SK-N-SH (cell line): ENCODE results near the gene MYL5.

ENCODE experiments used
- CHD2 ChIP-seq: fragments of 150-350 bp; IDR thresholded peaks from 2 replicates; pipeline ENCODE4 v1.6.1; 2018; ENCODE audit warnings: low read length; ENCODE audit not compliant: partially characterized antibody
- EP300 ChIP-seq, 2 experiments: IDR thresholded peaks; 2 replicates each; pipeline versions ENCODE4 v1.4.0 to v1.6.1; 2012; ENCODE audit warnings: borderline replicate concordance in 1 of 2, low read depth in 1 of 2, low read length in 1 of 2
- FOXJ3 ChIP-seq: sonication (generic); formaldehyde crosslinking; IDR thresholded peaks from 2 replicates; pipeline ENCODE4 v1.5.1; 2020; ENCODE audit warnings: mild to moderate bottlenecking, missing genetic modification reagents
- RFX5 ChIP-seq: IDR thresholded peaks from 2 replicates; pipeline ENCODE4 v1.6.1; 2012; ENCODE audit warnings: mild to moderate bottlenecking, improper control_type of control experiment, low read length
- TAF1 ChIP-seq: IDR thresholded peaks from 2 replicates; pipeline ENCODE4 v1.6.1; 2012; ENCODE audit warnings: low read depth, mild to moderate bottlenecking, low read length, moderate library complexity, borderline replicate concordance
- TF ChIP-seq, protein P1 (sequence below): IDR thresholded peaks from 2 replicates; pipeline ENCODE4 v1.6.1; 2012; ENCODE audit warnings: mild to moderate bottlenecking, low read depth, low read length, moderate library complexity
- TF ChIP-seq, protein P2 (sequence below): fragments of 200-600 bp; sonication (generic); IDR thresholded peaks from 2 replicates; pipeline ENCODE4 v1.6.1; 2017; ENCODE audit warnings: antibody characterized with exemption, mild to moderate bottlenecking, moderate library complexity

DNA sequence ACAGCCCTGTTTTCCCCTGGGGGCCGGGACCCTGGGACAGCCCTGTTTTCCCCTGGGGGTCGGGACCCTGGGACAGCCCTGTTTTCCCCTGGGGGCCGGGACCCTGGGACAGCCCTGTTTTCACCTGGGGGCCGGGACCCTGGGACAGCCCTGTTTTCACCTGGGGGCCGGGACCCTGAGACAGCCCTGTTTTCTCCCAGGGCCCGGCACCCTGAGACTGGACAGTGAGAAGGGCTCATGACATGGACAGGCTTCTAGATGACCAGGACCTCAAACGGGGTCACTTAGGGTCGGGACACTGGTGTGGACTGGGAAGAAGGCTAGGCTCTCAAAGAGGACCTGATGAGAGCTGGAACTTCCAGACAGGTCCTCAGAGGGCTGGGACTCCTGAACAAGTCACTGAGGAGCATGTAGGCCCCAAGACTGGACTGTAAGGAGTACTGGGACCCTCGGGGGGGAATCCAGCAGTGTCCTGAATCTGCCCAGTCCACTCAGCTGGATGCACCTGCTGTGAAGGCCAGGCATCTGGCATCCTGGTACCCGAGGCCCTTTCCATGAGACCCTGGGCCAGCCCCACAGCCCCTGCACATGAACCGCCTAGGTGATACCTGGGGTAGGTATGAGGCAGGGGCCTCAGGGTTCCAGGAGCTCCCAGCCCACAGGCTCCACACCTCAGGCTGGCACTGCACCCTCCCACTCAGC lies 33.7 kb downstream of the MYL5 start:
- TF ChIP-seq, protein P1, sequence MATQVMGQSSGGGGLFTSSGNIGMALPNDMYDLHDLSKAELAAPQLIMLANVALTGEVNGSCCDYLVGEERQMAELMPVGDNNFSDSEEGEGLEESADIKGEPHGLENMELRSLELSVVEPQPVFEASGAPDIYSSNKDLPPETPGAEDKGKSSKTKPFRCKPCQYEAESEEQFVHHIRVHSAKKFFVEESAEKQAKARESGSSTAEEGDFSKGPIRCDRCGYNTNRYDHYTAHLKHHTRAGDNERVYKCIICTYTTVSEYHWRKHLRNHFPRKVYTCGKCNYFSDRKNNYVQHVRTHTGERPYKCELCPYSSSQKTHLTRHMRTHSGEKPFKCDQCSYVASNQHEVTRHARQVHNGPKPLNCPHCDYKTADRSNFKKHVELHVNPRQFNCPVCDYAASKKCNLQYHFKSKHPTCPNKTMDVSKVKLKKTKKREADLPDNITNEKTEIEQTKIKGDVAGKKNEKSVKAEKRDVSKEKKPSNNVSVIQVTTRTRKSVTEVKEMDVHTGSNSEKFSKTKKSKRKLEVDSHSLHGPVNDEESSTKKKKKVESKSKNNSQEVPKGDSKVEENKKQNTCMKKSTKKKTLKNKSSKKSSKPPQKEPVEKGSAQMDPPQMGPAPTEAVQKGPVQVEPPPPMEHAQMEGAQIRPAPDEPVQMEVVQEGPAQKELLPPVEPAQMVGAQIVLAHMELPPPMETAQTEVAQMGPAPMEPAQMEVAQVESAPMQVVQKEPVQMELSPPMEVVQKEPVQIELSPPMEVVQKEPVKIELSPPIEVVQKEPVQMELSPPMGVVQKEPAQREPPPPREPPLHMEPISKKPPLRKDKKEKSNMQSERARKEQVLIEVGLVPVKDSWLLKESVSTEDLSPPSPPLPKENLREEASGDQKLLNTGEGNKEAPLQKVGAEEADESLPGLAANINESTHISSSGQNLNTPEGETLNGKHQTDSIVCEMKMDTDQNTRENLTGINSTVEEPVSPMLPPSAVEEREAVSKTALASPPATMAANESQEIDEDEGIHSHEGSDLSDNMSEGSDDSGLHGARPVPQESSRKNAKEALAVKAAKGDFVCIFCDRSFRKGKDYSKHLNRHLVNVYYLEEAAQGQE: no peak
- TF ChIP-seq CHD2: no peak
- TF ChIP-seq EP300 (IDR thresholded peaks at IDR 0.05; ENCODE audit: borderline replicate concordance in 1 of 2, low read depth in 1 of 2, low read length in 1 of 2): no peak
- TF ChIP-seq, protein P2, sequence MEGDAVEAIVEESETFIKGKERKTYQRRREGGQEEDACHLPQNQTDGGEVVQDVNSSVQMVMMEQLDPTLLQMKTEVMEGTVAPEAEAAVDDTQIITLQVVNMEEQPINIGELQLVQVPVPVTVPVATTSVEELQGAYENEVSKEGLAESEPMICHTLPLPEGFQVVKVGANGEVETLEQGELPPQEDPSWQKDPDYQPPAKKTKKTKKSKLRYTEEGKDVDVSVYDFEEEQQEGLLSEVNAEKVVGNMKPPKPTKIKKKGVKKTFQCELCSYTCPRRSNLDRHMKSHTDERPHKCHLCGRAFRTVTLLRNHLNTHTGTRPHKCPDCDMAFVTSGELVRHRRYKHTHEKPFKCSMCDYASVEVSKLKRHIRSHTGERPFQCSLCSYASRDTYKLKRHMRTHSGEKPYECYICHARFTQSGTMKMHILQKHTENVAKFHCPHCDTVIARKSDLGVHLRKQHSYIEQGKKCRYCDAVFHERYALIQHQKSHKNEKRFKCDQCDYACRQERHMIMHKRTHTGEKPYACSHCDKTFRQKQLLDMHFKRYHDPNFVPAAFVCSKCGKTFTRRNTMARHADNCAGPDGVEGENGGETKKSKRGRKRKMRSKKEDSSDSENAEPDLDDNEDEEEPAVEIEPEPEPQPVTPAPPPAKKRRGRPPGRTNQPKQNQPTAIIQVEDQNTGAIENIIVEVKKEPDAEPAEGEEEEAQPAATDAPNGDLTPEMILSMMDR: no peak
- no peak for TF ChIP-seq TAF1
- TF ChIP-seq RFX5: no peak
- TF ChIP-seq FOXJ3: no peak
